OCI-LY1 (cell line): ENCODE measurements around the gene USP16.
A peak's percentile ranks its signal among the peaks of the same experiment; 100 is the strongest.

Source experiments
- H2AFZ ChIP-seq: fragments of 200-600 bp; sonication (generic), shearing (Covaris generic); 2 replicates; pipeline ENCODE4 v1.6.0; 2014; ENCODE audit warnings: antibody characterized with exemption, mild to moderate bottlenecking, low read length
- H3F3A ChIP-seq: fragments of 200-600 bp; sonication (generic), shearing (Covaris generic); 2 replicates; pipeline ENCODE4 v1.6.0; 2014; ENCODE audit warnings: mild to moderate bottlenecking, antibody characterized with exemption, low read length, moderate library complexity; ENCODE audit not compliant: insufficient read depth
- H3K27ac ChIP-seq: fragments of 200-600 bp; sonication (generic); 2 replicates; pipeline ENCODE4 v1.5.1; 2014; ENCODE audit warnings: low read length, mixed run types, mild to moderate bottlenecking, low read depth; ENCODE audit not compliant: poor library complexity, severe bottlenecking
- H3K27me3 ChIP-seq: fragments of 200-600 bp; sonication (generic); 2 replicates; pipeline ENCODE4 v1.6.0; 2014; ENCODE audit warnings: antibody characterized with exemption, mild to moderate bottlenecking, low read length, moderate library complexity; ENCODE audit not compliant: insufficient read depth
- H3K36me3 ChIP-seq: fragments of 200-600 bp; sonication (generic); 2 replicates; pipeline ENCODE4 v1.6.1; 2014; ENCODE audit warnings: mild to moderate bottlenecking, antibody characterized with exemption, low read length, moderate library complexity, mixed read lengths; ENCODE audit not compliant: insufficient read depth
- H3K4me1 ChIP-seq: fragments of 200-600 bp; sonication (generic); 2 replicates; pipeline ENCODE4 v1.5.1; 2014; ENCODE audit warnings: mild to moderate bottlenecking, low read length, moderate library complexity; ENCODE audit not compliant: insufficient read depth, severe bottlenecking
- H3K4me2 ChIP-seq: fragments of 200-600 bp; sonication (generic), shearing (Covaris generic); 2 replicates; pipeline ENCODE4 v1.6.1; 2014; ENCODE audit warnings: low read length
- H3K4me3 ChIP-seq: fragments of 200-600 bp; sonication (generic); 2 replicates; pipeline ENCODE4 v1.5.1; 2014; ENCODE audit warnings: low read length, low read depth, mild to moderate bottlenecking, mixed read lengths; ENCODE audit not compliant: poor library complexity, severe bottlenecking
- H3K79me2 ChIP-seq: fragments of 200-600 bp; shearing (Covaris generic); 2 replicates; pipeline ENCODE4 v1.6.1; 2016; ENCODE audit warnings: mixed run types, low read length, mixed read lengths; ENCODE audit not compliant: insufficient read depth
- H3K9ac ChIP-seq: fragments of 200-600 bp; sonication (generic), shearing (Covaris generic); 2 replicates; pipeline ENCODE4 v1.6.1; 2014; ENCODE audit warnings: mild to moderate bottlenecking, low read length, mixed read lengths
- H3K9me2 ChIP-seq: fragments of 200-600 bp; sonication (generic), shearing (Covaris generic); 2 replicates; pipeline ENCODE4 v1.6.1; 2014; ENCODE audit warnings: low read depth, mild to moderate bottlenecking, low read length, mixed read lengths
- H3K9me3 ChIP-seq: fragments of 200-600 bp; shearing (Covaris generic); 2 replicates; pipeline ENCODE4 v1.6.1; 2014; ENCODE audit warnings: low read length, mixed read lengths
- H4K20me1 ChIP-seq: fragments of 200-600 bp; sonication (generic), shearing (Covaris generic); 2 replicates; pipeline ENCODE4 v1.6.0; 2016; ENCODE audit warnings: mild to moderate bottlenecking, low read length; ENCODE audit not compliant: insufficient read depth
- CTCF ChIP-seq: fragments of 200-600 bp; sonication (generic), shearing (Covaris generic); IDR thresholded peaks from 2 replicates; pipeline ENCODE4 v1.5.1; 2017; ENCODE audit warnings: mild to moderate bottlenecking, antibody characterized with exemption, low read length, moderate library complexity, mixed read lengths
- EZH2 ChIP-seq: fragments of 200-600 bp; sonication (generic), shearing (Covaris generic); IDR thresholded peaks from 2 replicates; pipeline ENCODE4 v1.8.0; 2017; ENCODE audit warnings: borderline replicate concordance, mixed run types, mild to moderate bottlenecking, antibody characterized with exemption, low read length, moderate library complexity, mixed read lengths

The USP16 gene

GRCh38 chr21:29077651-29078090 is 53.2 kb downstream of the USP16 start:
- Histone ChIP-seq H3F3A (no peaks in the 10 kb centered on the region), H3K27me3 (no peaks in the 10 kb centered on the region), H2AFZ (no peak overlapping the region), H3K27ac (peak overlapping the region; percentile 89), H4K20me1 (no peaks in the 10 kb centered on the region), H3K4me2 (peak overlapping the region; percentile 54), H3K9ac (peak overlapping the region; percentile 65), H3K4me1 (peaks cover 55% of the 10 kb centered on the region), H3K9me3 (no peaks in the 10 kb centered on the region), H3K9me2 (no peaks in the 10 kb centered on the region), H3K36me3 (peaks cover 5% of the 10 kb centered on the region; the same call in 1 of the 2 replicates), H3K79me2 (peaks cover 7% of the 10 kb centered on the region), H3K4me3 (peak overlapping the region; percentile 57)
- TF ChIP-seq CTCF, result no peak
- no peak for TF ChIP-seq EZH2

GRCh38 chr21:29078869-29079767 is 54.6 kb downstream of the USP16 start:
- H3K36me3 ChIP-seq, result no peaks in the 10 kb centered on the region
- H2AFZ ChIP-seq, result peak overlapping the region; percentile 42; the same call in 1 of the 2 replicates
- H3K27ac ChIP-seq, result peak overlapping the region; percentile 89
- H3K4me2 ChIP-seq, result peak overlapping the region; percentile 54
- H3K79me2 ChIP-seq, result no peaks in the 10 kb centered on the region
- TF ChIP-seq CTCF (no peak), EZH2 (no peak)
- peak overlapping the region; percentile 19 for H3K4me3 ChIP-seq
- peaks cover 55% of the 10 kb centered on the region for H3K4me1 ChIP-seq
- no peaks in the 10 kb centered on the region for H3K9me2 ChIP-seq
- H3K27me3 ChIP-seq, result no peaks in the 10 kb centered on the region
- H3K9me3 ChIP-seq, result no peaks in the 10 kb centered on the region
- no peaks in the 10 kb centered on the region for H4K20me1 ChIP-seq
- peak overlapping the region; percentile 25; the same call in 1 of the 2 replicates for H3K9ac ChIP-seq
- H3F3A ChIP-seq, result no peaks in the 10 kb centered on the region

- Histone ChIP-seq H3K4me2 (peak overlapping the region; percentile 54; the same call in 1 of the 2 replicates), H3K27ac (peak overlapping the region; percentile 89)
- TF ChIP-seq CTCF (no peak; the same call in 1 of the 2 replicates), EZH2 (no peak)
Measured at GRCh38 chr21:29080454-29080941, 56.0 kb downstream of the USP16 start.

More at GRCh38 chr21:29080454-29080941, 56.0 kb downstream of the USP16 start:
- peak overlapping the region; percentile 21 for H3K4me3 ChIP-seq
- H3K9me3 ChIP-seq, result no peaks in the 10 kb centered on the region
- H3K9ac ChIP-seq, result peak overlapping the region; percentile 19; the same call in 1 of the 2 replicates
- H4K20me1 ChIP-seq, result no peaks in the 10 kb centered on the region
- no peak overlapping the region for H2AFZ ChIP-seq
- no peaks in the 10 kb centered on the region for H3K27me3 ChIP-seq
- no peaks in the 10 kb centered on the region for H3K79me2 ChIP-seq
- H3F3A ChIP-seq, result no peaks in the 10 kb centered on the region
- no peaks in the 10 kb centered on the region for H3K9me2 ChIP-seq
- peaks cover 53% of the 10 kb centered on the region for H3K4me1 ChIP-seq
- no peaks in the 10 kb centered on the region for H3K36me3 ChIP-seq
